22Rv1 (cell line): ENCODE results near the gene CACNA1C.

Experiments used
- CTCF ChIP-seq: fragments of 450-650 bp; IDR thresholded peaks from 2 replicates; pipeline ENCODE4 v1.5.1; 2017; ENCODE audit warnings: mild to moderate bottlenecking
- ZFX ChIP-seq: fragments of 450-650 bp; IDR thresholded peaks from 2 replicates; pipeline ENCODE4 v1.6.1; 2017; ENCODE audit warnings: antibody characterized with exemption, borderline replicate concordance

- no peak for TF ChIP-seq CTCF
- no peak for TF ChIP-seq ZFX
These were observed 589.0 kb downstream of the CACNA1C start for GRCh38 chr12:2641761-2642160.
